ENCODE data around the gene ARHGAP26.

ARHGAP26 gene

GRCh38 chr5:142883025-142883424 lies 112.8 kb downstream of the ARHGAP26 start:
- H3K27me3 ChIP-seq (ENCODE audit: control insufficient read depth, insufficient read depth, low read length): no peaks in the 10 kb centered on the region
- H3K9ac ChIP-seq (ENCODE audit: low read length): no peak overlapping the region
- H3K4me1 ChIP-seq (ENCODE audit: control insufficient read depth, insufficient read depth, low read length): peaks cover 7% of the 10 kb centered on the region
- H3K4me3 ChIP-seq (ENCODE audit: low read length): no peak overlapping the region
- no peaks in the 10 kb centered on the region for H3K36me3 ChIP-seq (ENCODE audit: control insufficient read depth, insufficient read depth, low read length)
- H3K9me3 ChIP-seq (ENCODE audit: control insufficient read depth, low read length): no peaks in the 10 kb centered on the region

- Histone ChIP-seq H3K27me3 (ENCODE audit: control insufficient read depth, insufficient read depth, low read length) (no peaks in the 10 kb centered on the region), H3K9ac (ENCODE audit: low read length) (no peak overlapping the region), H3K36me3 (ENCODE audit: control insufficient read depth, insufficient read depth, low read length) (no peaks in the 10 kb centered on the region), H3K4me3 (ENCODE audit: low read length) (no peak overlapping the region), H3K4me1 (ENCODE audit: control insufficient read depth, insufficient read depth, low read length) (peaks cover 7% of the 10 kb centered on the region), H3K9me3 (ENCODE audit: control insufficient read depth, low read length) (no peaks in the 10 kb centered on the region)
Measured at GRCh38 chr5:142883438-142883837, 113.3 kb downstream of the ARHGAP26 start.

GRCh38 chr5:142884029-142884428 lies 113.9 kb downstream of the ARHGAP26 start:
- Histone ChIP-seq H3K9ac (ENCODE audit: low read length) (no peak overlapping the region), H3K4me1 (ENCODE audit: control insufficient read depth, insufficient read depth, low read length) (peaks cover 7% of the 10 kb centered on the region), H3K27me3 (ENCODE audit: control insufficient read depth, insufficient read depth, low read length) (no peaks in the 10 kb centered on the region), H3K4me3 (ENCODE audit: low read length) (no peak overlapping the region), H3K9me3 (ENCODE audit: control insufficient read depth, low read length) (no peaks in the 10 kb centered on the region), H3K36me3 (ENCODE audit: control insufficient read depth, insufficient read depth, low read length) (no peaks in the 10 kb centered on the region)

- H3K4me1 ChIP-seq (ENCODE audit: control insufficient read depth, insufficient read depth, low read length): peaks cover 7% of the 10 kb centered on the region
- H3K4me3 ChIP-seq (ENCODE audit: low read length): no peak overlapping the region
- no peak overlapping the region for H3K9ac ChIP-seq (ENCODE audit: low read length)
- H3K9me3 ChIP-seq (ENCODE audit: control insufficient read depth, low read length): no peaks in the 10 kb centered on the region
- H3K27me3 ChIP-seq (ENCODE audit: control insufficient read depth, insufficient read depth, low read length): no peaks in the 10 kb centered on the region
- no peaks in the 10 kb centered on the region for H3K36me3 ChIP-seq (ENCODE audit: control insufficient read depth, insufficient read depth, low read length)
Measured at GRCh38 chr5:142886211-142886610, 116.0 kb downstream of the ARHGAP26 start.

- Histone ChIP-seq H3K9me3 (ENCODE audit: control insufficient read depth, low read length) (no peaks in the 10 kb centered on the region), H3K27me3 (ENCODE audit: control insufficient read depth, insufficient read depth, low read length) (no peaks in the 10 kb centered on the region)
Measured at GRCh38 chr5:142886956-142887355, 116.8 kb downstream of the ARHGAP26 start.

GRCh38 chr5:142888469-142889085 lies 118.4 kb downstream of the ARHGAP26 start:
- Histone ChIP-seq H3K27me3 (ENCODE audit: control insufficient read depth, insufficient read depth, low read length) (no peaks in the 10 kb centered on the region), H3K9ac (ENCODE audit: low read length) (no peak overlapping the region), H3K36me3 (ENCODE audit: control insufficient read depth, insufficient read depth, low read length) (no peaks in the 10 kb centered on the region), H3K9me3 (ENCODE audit: control insufficient read depth, low read length) (no peaks in the 10 kb centered on the region), H3K4me3 (ENCODE audit: low read length) (no peak overlapping the region), H3K4me1 (ENCODE audit: control insufficient read depth, insufficient read depth, low read length) (peaks cover 7% of the 10 kb centered on the region)

More at GRCh38 chr5:142886956-142887355, 116.8 kb downstream of the ARHGAP26 start:
- Histone ChIP-seq H3K9ac (ENCODE audit: low read length) (no peak overlapping the region), H3K36me3 (ENCODE audit: control insufficient read depth, insufficient read depth, low read length) (no peaks in the 10 kb centered on the region), H3K4me3 (ENCODE audit: low read length) (no peak overlapping the region), H3K4me1 (ENCODE audit: control insufficient read depth, insufficient read depth, low read length) (peaks cover 7% of the 10 kb centered on the region)

GRCh38 chr5:142892021-142892420 lies 121.8 kb downstream of the ARHGAP26 start:
- Histone ChIP-seq H3K9ac (ENCODE audit: low read length) (no peak overlapping the region), H3K4me1 (ENCODE audit: control insufficient read depth, insufficient read depth, low read length) (peaks cover 5% of the 10 kb centered on the region), H3K27me3 (ENCODE audit: control insufficient read depth, insufficient read depth, low read length) (no peaks in the 10 kb centered on the region), H3K4me3 (ENCODE audit: low read length) (no peak overlapping the region), H3K36me3 (ENCODE audit: control insufficient read depth, insufficient read depth, low read length) (no peaks in the 10 kb centered on the region), H3K9me3 (ENCODE audit: control insufficient read depth, low read length) (no peaks in the 10 kb centered on the region)

- no peaks in the 10 kb centered on the region for H3K27me3 ChIP-seq (ENCODE audit: control insufficient read depth, insufficient read depth, low read length)
Measured at GRCh38 chr5:142894315-142894714, 124.1 kb downstream of the ARHGAP26 start.

GRCh38 chr5:142894749-142895148 lies 124.6 kb downstream of the ARHGAP26 start:
- no peaks in the 10 kb centered on the region for H3K9me3 ChIP-seq (ENCODE audit: control insufficient read depth, low read length)
- H3K4me1 ChIP-seq (ENCODE audit: control insufficient read depth, insufficient read depth, low read length): peaks cover 5% of the 10 kb centered on the region

More at GRCh38 chr5:142894315-142894714, 124.1 kb downstream of the ARHGAP26 start:
- peaks cover 5% of the 10 kb centered on the region for H3K4me1 ChIP-seq (ENCODE audit: control insufficient read depth, insufficient read depth, low read length)
- no peak overlapping the region for H3K4me3 ChIP-seq (ENCODE audit: low read length)
- no peak overlapping the region for H3K9ac ChIP-seq (ENCODE audit: low read length)
- no peaks in the 10 kb centered on the region for H3K36me3 ChIP-seq (ENCODE audit: control insufficient read depth, insufficient read depth, low read length)
- H3K9me3 ChIP-seq (ENCODE audit: control insufficient read depth, low read length): no peaks in the 10 kb centered on the region

GRCh38 chr5:142896325-142897007 lies 126.3 kb downstream of the ARHGAP26 start:
- Histone ChIP-seq H3K27me3 (ENCODE audit: control insufficient read depth, insufficient read depth, low read length) (no peaks in the 10 kb centered on the region), H3K4me3 (ENCODE audit: low read length) (no peak overlapping the region), H3K4me1 (ENCODE audit: control insufficient read depth, insufficient read depth, low read length) (peaks cover 5% of the 10 kb centered on the region), H3K9me3 (ENCODE audit: control insufficient read depth, low read length) (no peaks in the 10 kb centered on the region), H3K36me3 (ENCODE audit: control insufficient read depth, insufficient read depth, low read length) (no peaks in the 10 kb centered on the region), H3K9ac (ENCODE audit: low read length) (no peak overlapping the region)

More at GRCh38 chr5:142894749-142895148, 124.6 kb downstream of the ARHGAP26 start:
- Histone ChIP-seq H3K27me3 (ENCODE audit: control insufficient read depth, insufficient read depth, low read length) (no peaks in the 10 kb centered on the region), H3K9ac (ENCODE audit: low read length) (no peak overlapping the region), H3K4me3 (ENCODE audit: low read length) (no peak overlapping the region), H3K36me3 (ENCODE audit: control insufficient read depth, insufficient read depth, low read length) (no peaks in the 10 kb centered on the region)

- no peaks in the 10 kb centered on the region for H3K27me3 ChIP-seq (ENCODE audit: control insufficient read depth, insufficient read depth, low read length)
- no peaks in the 10 kb centered on the region for H3K36me3 ChIP-seq (ENCODE audit: control insufficient read depth, insufficient read depth, low read length)
- H3K9me3 ChIP-seq (ENCODE audit: control insufficient read depth, low read length): no peaks in the 10 kb centered on the region
- H3K4me1 ChIP-seq (ENCODE audit: control insufficient read depth, insufficient read depth, low read length): peaks cover 5% of the 10 kb centered on the region
- no peak overlapping the region for H3K4me3 ChIP-seq (ENCODE audit: low read length)
- H3K9ac ChIP-seq (ENCODE audit: low read length): no peak overlapping the region
Measured at GRCh38 chr5:142897328-142897727, 127.2 kb downstream of the ARHGAP26 start.

- Histone ChIP-seq H3K9me3 (ENCODE audit: control insufficient read depth, low read length) (no peaks in the 10 kb centered on the region), H3K9ac (ENCODE audit: low read length) (no peak overlapping the region), H3K27me3 (ENCODE audit: control insufficient read depth, insufficient read depth, low read length) (no peaks in the 10 kb centered on the region), H3K4me3 (ENCODE audit: low read length) (no peak overlapping the region), H3K4me1 (ENCODE audit: control insufficient read depth, insufficient read depth, low read length) (no peaks in the 10 kb centered on the region), H3K36me3 (ENCODE audit: control insufficient read depth, insufficient read depth, low read length) (no peaks in the 10 kb centered on the region)
Measured at GRCh38 chr5:142900927-142901326, 130.8 kb downstream of the ARHGAP26 start.
